ENCODE results near the gene CSF1R. TPM values are rescaled to one million over a fixed set of nuclear protein-coding genes. Genes with fewer than 3 reads are reported as not detected.
A peak's percentile ranks its signal among the peaks of the same experiment; 100 is the strongest.

CSF1R gene
- total and polyA plus RNA-seq, 10 donors: 23.1 to 429 (median 291) TPM

DNA sequence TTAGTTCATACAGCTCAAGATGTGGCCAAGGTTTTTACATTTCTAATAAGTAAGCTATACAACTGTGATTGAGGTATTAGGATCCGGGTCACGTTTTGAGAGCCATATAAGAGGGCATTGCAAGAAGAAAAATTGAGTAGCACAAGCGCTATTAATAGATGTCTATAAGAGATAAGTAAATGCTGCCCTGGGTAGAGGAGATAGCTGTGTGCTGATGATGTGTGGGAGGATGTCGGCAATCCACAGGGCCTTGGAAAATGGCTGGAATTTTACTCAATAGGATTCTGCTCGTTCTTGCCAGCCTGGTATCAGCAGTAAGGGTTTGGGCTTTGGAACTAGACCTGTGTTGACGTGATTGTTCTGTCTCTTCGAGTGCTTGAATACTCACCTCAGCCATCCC, 41.6 kb downstream of the CSF1R start:
- intact Hi-C loops (cut with DNase I; ENCODE audit: low total_unique reads): no loop called here
- Histone ChIP-seq H3K27me3 (replicated peaks in 1 of 7) (no peaks in the 10 kb centered on the region), H3K27ac (peak overlapping the region in 1 of 8 donors; percentile 45), H3K36me3 (peaks cover 16 to 100% (median 93%) of the 10 kb centered on the region in 6 donors), H3K4me3 (no peak overlapping the region), H3K9me3 (no peaks in the 10 kb centered on the region), H3K4me1 (peaks cover 3 to 40% (median 17%) of the 10 kb centered on the region in 6 donors)
- DNase-seq: no peak
- TF ChIP-seq POLR2AphosphoS5 (IDR thresholded peaks at IDR 0.05) (no peak), POLR2A (IDR thresholded peaks at IDR 0.05) (no peak)
- TF ChIP-seq, protein P1, sequence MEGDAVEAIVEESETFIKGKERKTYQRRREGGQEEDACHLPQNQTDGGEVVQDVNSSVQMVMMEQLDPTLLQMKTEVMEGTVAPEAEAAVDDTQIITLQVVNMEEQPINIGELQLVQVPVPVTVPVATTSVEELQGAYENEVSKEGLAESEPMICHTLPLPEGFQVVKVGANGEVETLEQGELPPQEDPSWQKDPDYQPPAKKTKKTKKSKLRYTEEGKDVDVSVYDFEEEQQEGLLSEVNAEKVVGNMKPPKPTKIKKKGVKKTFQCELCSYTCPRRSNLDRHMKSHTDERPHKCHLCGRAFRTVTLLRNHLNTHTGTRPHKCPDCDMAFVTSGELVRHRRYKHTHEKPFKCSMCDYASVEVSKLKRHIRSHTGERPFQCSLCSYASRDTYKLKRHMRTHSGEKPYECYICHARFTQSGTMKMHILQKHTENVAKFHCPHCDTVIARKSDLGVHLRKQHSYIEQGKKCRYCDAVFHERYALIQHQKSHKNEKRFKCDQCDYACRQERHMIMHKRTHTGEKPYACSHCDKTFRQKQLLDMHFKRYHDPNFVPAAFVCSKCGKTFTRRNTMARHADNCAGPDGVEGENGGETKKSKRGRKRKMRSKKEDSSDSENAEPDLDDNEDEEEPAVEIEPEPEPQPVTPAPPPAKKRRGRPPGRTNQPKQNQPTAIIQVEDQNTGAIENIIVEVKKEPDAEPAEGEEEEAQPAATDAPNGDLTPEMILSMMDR (IDR thresholded peaks at IDR 0.05 in 8 of 11, conservative IDR thresholded peaks at IDR 0.05 in 3 of 11): no peak
- WGBS, 5 donors: 80 to 90% (median 88%) methylated on average over 7 of the region's 7 CpGs

DNA sequence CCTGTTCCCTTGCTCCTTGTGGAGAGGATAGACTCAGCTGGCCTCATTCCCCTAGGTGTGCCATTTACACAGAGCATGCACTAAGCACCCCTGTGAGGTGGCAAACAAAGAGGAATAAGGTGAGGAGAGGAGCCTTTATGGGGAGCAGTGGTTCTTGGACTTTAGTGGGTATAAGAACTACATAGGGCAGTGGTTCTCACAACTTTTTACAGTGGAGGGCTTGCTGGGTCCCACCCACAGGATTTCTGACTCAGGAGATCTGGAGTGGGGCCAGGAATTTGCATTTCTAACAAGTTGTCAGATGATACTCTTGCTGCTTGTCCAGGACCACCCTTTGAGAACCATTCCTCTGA, 42.0 kb downstream of the CSF1R start:
- Histone ChIP-seq H3K4me3 (no peak overlapping the region), H3K4me1 (peaks cover 3 to 40% (median 17%) of the 10 kb centered on the region in 6 donors), H3K27ac (peak overlapping the region in 2 of 8 donors; percentile 42 to 45), H3K27me3 (replicated peaks in 1 of 7) (no peaks in the 10 kb centered on the region), H3K9me3 (no peaks in the 10 kb centered on the region), H3K36me3 (peaks cover 16 to 100% (median 91%) of the 10 kb centered on the region in 6 donors)
- no peak for DNase-seq
- intact Hi-C loops (cut with DNase I; ENCODE audit: low total_unique reads): no loop called here
- TF ChIP-seq POLR2A (IDR thresholded peaks at IDR 0.05) (no peak), POLR2AphosphoS5 (IDR thresholded peaks at IDR 0.05) (no peak)

DNA sequence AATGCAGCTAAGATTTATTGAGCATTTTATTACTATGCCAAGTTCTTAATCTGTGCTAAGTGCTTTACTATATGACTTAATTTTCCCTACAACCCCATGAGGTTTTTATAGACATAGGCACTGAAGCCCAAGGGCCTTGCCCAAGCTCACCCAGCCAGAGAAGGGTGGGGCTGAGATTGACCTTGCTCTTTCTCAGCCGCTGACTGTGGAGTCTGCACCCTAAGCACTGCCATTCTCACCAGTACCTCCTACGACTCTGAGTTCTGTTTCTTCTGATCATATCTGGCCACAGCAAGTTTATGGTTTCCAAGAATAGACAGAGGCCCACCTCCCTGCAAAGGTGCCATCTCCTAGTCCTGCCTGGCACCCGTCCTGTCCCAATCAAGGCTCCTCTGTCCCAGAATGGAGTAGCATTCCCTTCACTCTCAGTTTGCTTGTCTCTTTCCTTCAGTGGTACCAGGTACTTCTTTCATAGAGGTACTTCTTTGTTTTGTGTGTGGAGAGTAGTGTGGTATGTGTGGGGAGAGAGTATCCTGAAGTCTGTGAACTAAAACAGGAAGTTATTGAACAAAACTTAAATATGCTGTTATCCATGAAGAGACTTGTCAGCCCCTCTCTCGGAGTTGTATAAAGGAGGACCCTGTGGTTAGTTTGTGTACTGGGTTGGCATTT, 42.6 kb downstream of the CSF1R start:
- peaks cover 16 to 100% (median 88%) of the 10 kb centered on the region in 6 donors for H3K36me3 ChIP-seq
- no peak for TF ChIP-seq POLR2AphosphoS5 (IDR thresholded peaks at IDR 0.05)
- TF ChIP-seq POLR2A (IDR thresholded peaks at IDR 0.05): no peak
- TF ChIP-seq, protein P1 (IDR thresholded peaks at IDR 0.05 in 8 of 11, conservative IDR thresholded peaks at IDR 0.05 in 3 of 11): no peak
- no peak overlapping the region for H3K4me3 ChIP-seq
- peaks cover 3 to 40% (median 17%) of the 10 kb centered on the region in 6 donors for H3K4me1 ChIP-seq
- H3K27ac ChIP-seq: peak overlapping the region in 2 of 8 donors; percentile 42 to 45
- 22 to 42% (median 39%) methylated on average over 4 of the region's 4 CpGs for WGBS, 5 donors
- no peaks in the 10 kb centered on the region for H3K27me3 ChIP-seq (replicated peaks in 1 of 7)
- intact Hi-C loops (cut with DNase I; ENCODE audit: low total_unique reads): no loop called here
- no peaks in the 10 kb centered on the region for H3K9me3 ChIP-seq
- no peak for DNase-seq

DNA sequence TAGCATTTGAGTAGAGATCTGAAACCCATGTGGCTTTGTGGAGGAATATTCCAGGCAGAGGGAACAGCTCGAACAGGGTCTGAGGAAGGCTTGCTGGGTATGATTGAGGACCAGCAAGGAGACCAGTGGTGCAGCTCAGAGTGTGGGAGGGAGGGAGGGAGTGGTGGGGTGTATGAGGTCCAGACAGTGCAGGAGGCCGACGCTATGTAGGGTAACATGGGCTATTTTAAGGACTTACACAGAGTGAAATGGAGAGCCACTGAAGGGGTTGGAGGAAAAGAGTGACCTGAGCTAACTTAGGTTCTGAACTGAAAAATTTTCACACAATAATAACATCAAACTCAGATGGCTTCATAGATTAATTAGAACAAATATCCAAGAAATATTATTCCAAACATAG, 43.9 kb downstream of the CSF1R start:
- Histone ChIP-seq H3K27me3 (replicated peaks in 1 of 7) (no peaks in the 10 kb centered on the region), H3K9me3 (no peaks in the 10 kb centered on the region), H3K4me3 (no peak overlapping the region), H3K27ac (no peak overlapping the region), H3K36me3 (peaks cover 10 to 100% (median 87%) of the 10 kb centered on the region in 6 donors), H3K4me1 (peaks cover 3 to 40% (median 17%) of the 10 kb centered on the region in 6 donors)
- TF ChIP-seq POLR2A (IDR thresholded peaks at IDR 0.05) (no peak), POLR2AphosphoS5 (IDR thresholded peaks at IDR 0.05) (no peak)
- TF ChIP-seq, protein P1 (IDR thresholded peaks at IDR 0.05 in 8 of 11, conservative IDR thresholded peaks at IDR 0.05 in 3 of 11): no peak
- DNase-seq: no peak
- WGBS, 5 donors: 90 to 97% (median 90%) methylated on average over 3 of the region's 3 CpGs
- intact Hi-C loops (cut with DNase I; ENCODE audit: low total_unique reads): no loop called here

Data from spleen (tissue), 11 donors.